Epithelial cell of esophagus (primary cell): ENCODE measurements around the gene DYNC2H1.

ENCODE experiments used
- DNase-seq: peaks from one replicate; pipeline ENCODE4 v3.0.0; 2010; ENCODE audit warnings: low read depth
- H3K4me3 ChIP-seq: 2 replicates; pipeline ENCODE4 v1.5.1; 2011; ENCODE audit warnings: mild to moderate bottlenecking, low read length, control low read depth
- TF ChIP-seq, protein P1 (sequence below): IDR thresholded peaks from 2 replicates; pipeline ENCODE4 v1.5.1; 2011; ENCODE audit warnings: low read depth, mild to moderate bottlenecking, low read length, control low read depth, inconsistent platforms; ENCODE audit not compliant: insufficient read depth; ENCODE audit errors: missing control alignments

Gene DYNC2H1

DNA sequence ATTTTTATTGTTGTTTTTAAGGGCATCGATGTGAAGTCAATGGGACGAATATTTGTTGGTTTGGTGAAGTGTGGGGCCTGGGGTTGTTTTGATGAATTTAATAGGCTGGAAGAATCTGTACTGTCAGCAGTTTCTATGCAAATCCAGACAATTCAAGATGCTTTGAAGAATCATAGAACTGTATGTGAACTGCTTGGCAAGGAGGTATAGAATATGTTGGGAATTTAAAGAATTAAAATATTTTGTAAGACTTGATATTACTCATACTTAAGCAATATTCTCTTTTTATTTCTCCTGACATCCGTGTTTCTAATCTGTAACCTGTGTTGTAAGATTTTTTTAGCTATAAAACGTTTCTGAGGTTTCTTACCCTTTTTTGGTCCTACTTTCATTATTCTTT is 61.6 kb downstream of the DYNC2H1 start:
- DNase-seq = peak; percentile 29
- no peak overlapping the region for H3K4me3 ChIP-seq
- TF ChIP-seq, protein P1, sequence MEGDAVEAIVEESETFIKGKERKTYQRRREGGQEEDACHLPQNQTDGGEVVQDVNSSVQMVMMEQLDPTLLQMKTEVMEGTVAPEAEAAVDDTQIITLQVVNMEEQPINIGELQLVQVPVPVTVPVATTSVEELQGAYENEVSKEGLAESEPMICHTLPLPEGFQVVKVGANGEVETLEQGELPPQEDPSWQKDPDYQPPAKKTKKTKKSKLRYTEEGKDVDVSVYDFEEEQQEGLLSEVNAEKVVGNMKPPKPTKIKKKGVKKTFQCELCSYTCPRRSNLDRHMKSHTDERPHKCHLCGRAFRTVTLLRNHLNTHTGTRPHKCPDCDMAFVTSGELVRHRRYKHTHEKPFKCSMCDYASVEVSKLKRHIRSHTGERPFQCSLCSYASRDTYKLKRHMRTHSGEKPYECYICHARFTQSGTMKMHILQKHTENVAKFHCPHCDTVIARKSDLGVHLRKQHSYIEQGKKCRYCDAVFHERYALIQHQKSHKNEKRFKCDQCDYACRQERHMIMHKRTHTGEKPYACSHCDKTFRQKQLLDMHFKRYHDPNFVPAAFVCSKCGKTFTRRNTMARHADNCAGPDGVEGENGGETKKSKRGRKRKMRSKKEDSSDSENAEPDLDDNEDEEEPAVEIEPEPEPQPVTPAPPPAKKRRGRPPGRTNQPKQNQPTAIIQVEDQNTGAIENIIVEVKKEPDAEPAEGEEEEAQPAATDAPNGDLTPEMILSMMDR = no peak

DNA sequence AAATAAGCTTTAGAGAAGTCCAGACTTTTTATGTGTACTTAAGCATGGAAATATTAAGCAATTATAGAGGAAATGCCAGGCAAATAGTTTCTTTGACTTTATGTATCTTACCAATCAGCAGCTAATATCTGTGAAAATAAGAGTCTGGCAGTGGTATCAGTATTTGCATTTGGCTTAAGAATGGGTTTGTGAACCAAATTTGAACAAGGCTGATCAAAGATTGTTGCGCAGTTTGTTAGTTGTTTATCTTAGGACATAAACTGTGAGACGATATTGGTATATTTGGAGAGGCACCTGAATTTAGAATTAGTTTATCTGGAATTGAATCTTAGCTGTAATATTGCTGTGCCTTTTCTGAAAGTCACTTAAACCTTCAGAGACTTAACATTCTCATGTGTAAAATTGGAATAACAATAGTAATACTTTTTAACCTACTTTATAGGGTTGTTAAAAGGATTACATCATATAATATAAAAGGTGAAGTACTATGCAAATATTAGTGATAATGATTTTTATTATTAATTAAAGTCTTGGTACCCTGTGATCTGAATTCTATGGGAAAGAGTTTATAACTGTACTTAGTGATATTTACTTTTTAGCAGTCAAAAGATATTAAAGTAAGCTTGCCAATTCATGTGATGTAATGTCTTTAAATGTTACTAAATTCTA is 66.4 kb downstream of the DYNC2H1 start:
- no peak for DNase-seq
- TF ChIP-seq, protein P1 = no peak
- H3K4me3 ChIP-seq = no peak overlapping the region

DNA sequence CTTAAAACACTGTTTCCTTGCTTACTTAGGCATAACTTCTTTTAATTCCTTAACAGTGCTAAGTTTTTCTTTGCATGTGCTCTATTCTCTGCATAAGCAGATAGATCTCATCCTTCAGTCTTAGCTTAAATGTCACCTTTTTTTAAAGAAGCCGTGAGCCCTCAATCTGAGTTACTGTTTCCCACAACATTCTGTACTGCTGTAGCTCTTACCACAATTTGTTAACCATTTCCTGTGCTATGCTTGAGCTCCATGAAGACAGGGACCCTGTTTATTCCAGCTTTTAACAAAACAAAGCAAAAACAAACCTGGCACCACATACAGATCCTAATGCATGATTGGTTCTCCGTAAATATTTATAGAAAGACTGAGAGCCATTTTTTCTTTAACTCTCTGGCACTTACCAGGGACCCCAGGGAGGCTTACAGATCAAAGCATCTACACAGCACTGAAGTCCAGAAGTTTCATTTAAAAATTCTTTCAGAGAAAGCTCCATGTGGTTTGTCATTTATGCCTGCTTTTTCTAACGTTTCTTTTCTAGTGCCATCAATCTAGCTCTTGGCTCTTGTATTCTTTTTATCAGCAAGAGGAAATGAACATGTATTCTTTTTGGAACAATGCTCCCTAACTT is 74.9 kb downstream of the DYNC2H1 start:
- TF ChIP-seq, protein P1 = no peak
- H3K4me3 ChIP-seq = no peak overlapping the region
- DNase-seq = no peak

DNA sequence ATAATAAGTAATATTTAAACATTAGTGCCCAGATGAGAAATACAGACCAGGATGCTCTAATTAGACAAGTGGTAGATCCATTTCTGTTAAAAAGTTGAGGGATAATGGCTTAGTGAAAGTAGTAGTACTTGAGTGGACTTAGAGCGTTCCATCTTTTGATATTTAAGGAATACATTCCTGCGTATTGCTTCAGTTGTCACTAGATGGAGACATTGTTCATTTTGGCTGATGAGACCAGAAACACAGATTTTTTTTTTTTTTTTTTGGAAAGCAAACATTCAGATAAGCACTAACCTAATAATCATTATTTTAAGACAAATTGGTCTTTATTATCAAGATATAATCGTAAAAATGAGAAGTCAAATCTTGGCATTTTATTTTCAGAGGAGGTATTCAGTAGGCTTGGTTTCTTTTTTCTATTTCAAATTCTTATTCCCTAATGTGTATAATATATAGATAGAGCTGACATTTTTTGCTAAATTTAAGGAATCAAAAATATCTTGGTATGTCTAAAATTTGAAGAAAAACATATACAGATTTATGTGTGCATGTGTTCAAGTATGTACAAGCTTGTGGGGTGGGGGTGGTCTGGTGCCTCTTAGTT is 92.9 kb downstream of the DYNC2H1 start:
- H3K4me3 ChIP-seq = no peak overlapping the region
- TF ChIP-seq, protein P1 = peak; percentile 59
- peak; percentile 39 for DNase-seq

DNA sequence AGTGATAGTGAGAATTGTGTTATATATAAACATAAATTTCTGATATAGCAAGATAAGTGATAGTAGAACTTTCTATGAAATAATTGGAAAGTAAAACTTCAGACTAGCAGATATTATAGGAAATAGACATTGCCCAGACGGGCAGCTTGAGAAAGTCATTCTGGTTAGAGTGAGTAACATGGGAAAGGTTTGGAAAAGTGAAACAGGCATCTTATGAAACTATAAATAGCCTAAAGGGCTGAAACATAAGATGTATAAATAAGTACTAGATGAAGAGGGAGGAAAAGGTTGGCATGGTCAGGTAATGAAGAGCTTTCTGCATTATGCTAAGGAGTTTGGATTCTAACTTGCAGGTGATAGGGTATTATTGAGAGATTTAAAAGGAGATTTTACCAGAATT is 101.3 kb downstream of the DYNC2H1 start:
- peak; percentile 60 for DNase-seq
- TF ChIP-seq, protein P1 = no peak
- no peak overlapping the region for H3K4me3 ChIP-seq

DNA sequence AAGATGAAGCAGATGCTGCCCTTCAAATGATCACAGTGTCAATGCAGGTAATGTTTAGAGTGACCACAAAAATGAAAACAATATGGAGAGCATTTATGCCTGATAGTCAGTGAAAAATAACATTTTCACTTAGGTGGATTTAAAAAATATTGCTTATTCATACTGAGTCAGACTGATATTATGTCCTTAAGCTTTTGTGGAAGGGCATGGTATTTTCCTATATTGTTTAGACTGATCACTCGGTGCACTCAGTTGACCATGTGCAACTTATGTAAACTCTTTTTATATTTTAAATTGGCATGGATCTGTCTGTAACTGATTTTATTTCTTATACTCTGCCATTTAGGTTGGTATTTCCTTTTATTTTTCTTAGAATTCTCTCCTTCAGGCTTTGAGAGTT is 106.6 kb downstream of the DYNC2H1 start:
- TF ChIP-seq, protein P1 = no peak
- DNase-seq = no peak
- H3K4me3 ChIP-seq = no peak overlapping the region
